Left kidney (tissue), 2 donors: Measurements from ENCODE around the gene VPS33B. TPM values are rescaled to one million over a fixed set of nuclear protein-coding genes. Genes with fewer than 3 reads are reported as not detected.
"Not testable (repeated sequence)": the region's sequence is repeated elsewhere in the genome, so short reads cannot be mapped to it uniquely, and the experiment has no call there.

Source experiments
- DNase-seq: peaks from one replicate; pipeline ENCODE4 v3.0.0-alpha.2; 2013
- polyA plus RNA-seq: library from polyadenylated mRNA; unstranded; fragments of 120-200 nt; gene quantifications from one replicate; pipeline ENCODE4 v1.2.1, GENCODE V29; 2013; ENCODE audit not compliant: insufficient read length

Gene VPS33B
- polyA plus RNA-seq, 1 donor = 20.9 TPM

DNA sequence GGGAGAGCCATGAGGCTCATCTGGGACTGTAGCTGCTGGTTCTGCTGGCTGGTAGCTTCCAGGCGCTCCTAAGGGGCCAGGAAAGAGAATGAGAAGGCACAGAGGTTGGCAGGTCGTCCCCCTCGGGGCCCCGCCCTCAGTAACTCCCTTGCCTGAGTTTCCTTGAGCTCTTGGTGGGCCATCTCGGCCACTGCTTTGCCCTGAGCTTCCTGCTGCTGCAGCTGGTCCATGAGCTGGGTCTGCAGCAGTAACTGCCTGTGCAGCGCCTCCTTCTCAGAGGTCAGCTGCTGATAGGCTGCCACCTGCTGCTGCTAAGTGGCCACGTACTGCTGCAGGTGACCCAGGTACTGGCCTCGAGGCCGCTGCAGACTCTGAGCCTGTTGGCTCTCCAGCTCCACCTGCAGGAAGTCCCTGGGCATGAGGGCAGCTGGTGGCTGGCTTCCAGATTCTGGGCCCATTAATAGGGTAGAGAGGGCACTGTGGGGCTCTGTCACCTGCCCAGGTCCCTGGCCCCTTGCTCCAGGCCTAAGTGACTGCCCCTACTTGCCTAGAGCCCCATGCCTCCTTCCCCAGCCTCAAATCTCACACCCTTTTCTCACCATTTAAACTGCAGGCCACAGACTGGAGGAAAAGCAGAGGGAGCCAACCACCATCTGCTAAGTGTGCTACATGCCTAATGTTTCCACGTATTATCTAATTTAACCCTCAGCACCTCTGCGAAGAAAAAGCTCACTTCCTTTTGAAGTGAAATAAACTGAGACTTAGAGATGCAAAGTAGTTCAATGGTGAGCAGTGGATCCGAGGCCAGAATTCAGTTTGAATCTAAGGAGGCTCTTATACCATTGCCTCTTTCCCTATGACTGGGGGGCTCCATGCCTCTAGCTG, 10.8 kb upstream of the VPS33B start:
- DNase-seq = peak; percentile 42

GRCh38 chr15:91031796-91032195, 9.4 kb upstream of the VPS33B start:
- no peak for DNase-seq

DNA sequence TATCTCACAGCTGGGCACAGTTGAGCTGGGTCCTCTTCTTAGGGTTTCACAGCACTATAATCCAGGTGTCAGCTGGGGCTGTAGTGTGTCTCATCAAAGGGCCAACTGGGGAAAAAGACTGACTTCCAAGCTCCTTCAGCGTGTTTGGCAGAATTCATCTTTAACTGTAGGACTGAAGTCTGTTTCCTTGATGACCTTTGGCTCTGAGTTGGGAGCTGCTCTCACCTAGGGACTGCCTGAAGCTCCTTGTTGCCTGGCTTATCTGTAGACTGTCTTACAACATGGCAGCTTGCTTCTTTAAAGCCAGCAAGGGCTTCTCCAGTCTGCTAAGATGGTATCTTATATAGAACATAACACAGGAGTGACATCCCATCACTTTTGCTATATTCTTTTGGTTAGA, 5.3 kb upstream of the VPS33B start:
- no peak for DNase-seq

DNA sequence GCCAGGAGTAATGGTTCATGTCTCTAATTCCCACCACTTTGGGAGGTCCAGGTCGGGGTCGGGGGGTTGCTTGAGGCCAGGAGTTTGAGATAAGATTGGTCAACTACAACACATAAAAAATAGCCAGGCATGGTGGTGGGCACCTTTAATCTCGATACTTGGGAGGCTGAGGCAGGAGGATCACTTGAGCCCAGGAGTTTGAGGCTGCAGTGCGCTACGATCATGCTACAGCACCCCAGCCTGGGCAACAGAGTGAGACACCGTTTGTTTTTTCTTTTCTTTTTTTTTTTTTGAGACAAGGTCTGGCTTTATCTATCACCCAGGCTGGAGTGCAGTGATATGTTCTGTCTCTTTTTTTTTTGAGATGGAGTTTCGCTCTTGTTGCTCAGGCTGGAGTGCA, 1.3 kb upstream of the VPS33B start:
- no peak for DNase-seq

- no peak for DNase-seq
Measured at GRCh38 chr15:91022832-91023129, 387 bp upstream of the VPS33B start.

DNA sequence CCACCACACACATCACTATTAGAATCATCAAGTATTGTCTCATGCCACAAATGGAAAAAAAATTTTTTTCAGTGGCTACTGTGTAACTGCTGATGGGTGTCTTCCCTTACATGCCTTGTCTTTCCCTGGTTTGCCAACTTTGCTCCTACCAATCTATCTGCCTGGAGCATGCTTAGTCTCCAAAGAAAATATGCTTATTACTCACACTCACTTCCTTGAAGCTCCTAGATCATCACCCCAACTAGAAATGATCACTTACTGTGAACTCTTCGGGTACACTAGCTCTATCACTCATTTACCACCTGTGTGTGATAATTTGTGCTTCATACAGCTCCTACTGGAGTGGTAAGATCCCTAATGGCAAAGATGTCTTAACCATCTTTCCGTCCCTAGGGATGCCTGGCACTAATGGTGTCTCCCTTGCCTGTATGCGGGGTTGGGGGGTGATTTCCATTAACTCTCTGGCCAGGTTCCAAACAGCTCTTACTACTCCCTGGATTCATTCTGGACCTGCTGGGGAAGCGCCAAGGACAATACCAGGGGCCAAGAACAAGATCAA, 799 bp downstream of the VPS33B start:
- DNase-seq = peak; percentile 6

DNA sequence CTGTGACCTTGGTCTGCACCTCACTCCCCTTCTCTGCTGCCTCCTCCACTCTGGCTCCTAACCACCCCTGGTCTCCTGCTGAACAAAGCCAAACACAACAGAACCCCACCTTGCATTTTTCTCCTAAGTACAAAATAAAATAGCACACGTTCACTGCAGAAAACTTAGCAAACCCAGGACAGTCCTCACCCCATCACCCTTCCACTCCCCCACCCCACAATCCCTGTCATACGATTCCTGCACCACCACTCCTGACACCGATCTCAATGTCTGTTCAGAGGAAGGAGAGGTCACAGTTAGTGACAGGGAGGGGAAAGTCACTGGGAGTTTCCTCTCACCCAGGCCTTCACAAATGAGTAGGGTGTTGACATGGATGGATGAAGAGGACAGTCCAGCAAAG, 4.2 kb downstream of the VPS33B start:
- DNase-seq = no peak

DNA sequence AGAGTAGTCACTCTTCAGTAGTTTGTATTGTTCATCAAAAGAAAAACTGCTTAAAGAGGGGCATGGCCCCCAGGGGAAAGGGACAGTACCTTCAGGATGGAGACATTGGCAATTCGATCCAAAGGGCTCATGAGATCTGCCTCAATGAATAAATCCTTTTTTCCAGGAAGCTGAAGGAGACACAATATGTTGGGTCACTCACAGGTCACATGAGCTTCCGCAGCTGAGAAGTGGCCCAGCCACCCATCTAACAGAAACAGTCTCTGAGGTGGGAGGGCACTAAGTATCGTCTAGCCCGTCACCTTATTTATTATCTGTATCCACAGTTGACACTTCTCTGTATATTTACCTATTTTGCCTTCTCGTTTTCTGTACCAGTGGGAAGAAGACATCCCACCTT, 4.7 kb downstream of the VPS33B start:
- peak; percentile 11 for DNase-seq

DNA sequence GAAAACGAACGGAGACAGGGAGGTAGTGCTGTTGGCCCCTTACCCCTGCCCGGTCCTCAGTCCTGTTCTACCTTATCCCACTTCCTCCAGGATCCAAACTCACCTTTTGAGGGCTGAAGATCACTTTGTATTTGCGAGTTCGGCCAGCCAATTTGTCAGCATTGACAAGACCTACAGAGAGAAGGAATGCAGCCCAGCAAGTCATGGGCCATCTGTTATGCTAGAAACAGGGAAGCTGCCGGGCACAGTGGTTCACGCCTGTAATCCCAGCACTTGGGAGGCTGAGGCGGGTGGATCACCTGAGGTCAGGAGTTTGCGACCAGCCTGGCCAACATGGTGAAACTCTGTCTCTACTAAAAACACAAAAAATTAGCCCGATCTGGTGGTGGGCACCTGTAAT, 8.7 kb downstream of the VPS33B start:
- DNase-seq = not testable (repeated sequence)

DNA sequence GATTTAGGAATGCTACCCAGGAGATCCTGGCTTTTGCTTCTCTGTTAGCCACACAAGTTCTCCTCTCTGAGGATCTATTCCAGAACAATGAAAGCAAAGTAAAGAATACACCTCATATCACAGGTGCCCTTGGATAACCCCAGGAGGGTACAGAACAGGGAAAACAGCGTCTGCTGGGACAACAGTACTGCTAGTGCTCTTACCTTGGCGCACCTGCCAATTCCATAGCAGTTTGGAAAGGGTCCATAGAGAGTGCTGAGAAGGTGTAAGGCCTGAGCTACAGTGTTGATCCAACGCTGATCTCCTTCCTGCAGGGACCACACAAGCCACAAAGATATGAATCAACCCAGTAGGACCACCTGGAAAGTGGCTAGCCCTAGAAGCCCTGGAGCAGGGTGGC, 15.1 kb downstream of the VPS33B start:
- DNase-seq = no peak

- no peak for DNase-seq
Measured at GRCh38 chr15:91001209-91001608, 21.2 kb downstream of the VPS33B start.

- no peak for DNase-seq
Measured at GRCh38 chr15:90998737-90999136, 23.7 kb downstream of the VPS33B start.

GRCh38 chr15:90994417-90995311, 27.7 kb downstream of the VPS33B start, which contains the start of gene PRC1:
TSS of gene PRC1 (minus strand) at chr15:90994535. CDS start at chr15:90994417, 118 bp downstream.
- peak; percentile 98 for DNase-seq

DNA sequence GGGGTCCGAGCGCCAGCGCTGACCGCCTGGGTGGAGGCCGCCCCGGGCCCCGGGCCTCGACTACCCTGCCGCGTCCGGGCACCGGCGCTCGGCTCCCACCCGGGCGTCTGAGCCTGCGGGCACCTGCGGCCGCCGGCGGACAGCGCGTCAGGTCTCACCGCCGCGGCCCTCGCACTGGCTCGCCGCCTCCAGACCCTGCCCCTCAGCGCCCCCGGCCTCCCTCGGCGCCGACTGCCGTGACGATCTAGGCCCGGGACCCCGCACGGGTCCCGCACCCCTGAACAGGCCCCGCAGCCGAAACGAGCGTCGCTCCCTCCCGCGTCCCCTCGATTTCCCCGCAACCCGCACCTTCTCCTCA, 28.4 kb downstream of the VPS33B start:
- DNase-seq = no peak

DNA sequence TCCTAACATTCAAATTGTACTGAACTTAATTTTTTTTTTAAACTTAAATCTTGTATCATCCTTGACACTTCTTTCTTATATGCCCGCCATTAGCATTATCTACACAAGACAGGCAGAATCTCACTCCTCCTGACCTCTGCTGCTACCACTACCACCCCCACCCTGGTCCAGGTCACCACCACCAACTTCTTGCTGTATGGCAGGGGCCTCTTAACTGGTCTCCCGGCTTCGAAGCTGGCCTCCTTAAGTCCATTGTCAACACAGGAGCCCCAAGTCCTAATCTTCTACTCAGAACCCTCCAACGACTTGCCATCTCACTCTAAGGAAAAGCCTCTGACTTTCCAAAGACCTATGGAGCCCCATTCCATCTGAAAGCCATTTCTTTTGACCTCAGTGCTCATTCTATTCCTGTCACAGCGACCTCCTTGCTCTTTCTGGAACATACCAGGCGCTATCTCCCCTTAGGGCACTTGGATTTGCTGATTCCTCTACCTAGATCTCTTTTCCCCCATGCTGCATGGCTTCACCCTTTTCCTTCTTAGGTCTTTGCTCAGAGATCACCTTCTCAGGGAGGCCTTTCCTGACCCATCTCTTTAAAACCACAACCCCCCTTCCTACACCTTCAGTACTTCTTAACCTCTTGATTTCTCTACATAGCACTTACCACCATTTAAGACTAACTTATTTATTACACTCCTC, 30.7 kb downstream of the VPS33B start:
- DNase-seq = no peak

DNA sequence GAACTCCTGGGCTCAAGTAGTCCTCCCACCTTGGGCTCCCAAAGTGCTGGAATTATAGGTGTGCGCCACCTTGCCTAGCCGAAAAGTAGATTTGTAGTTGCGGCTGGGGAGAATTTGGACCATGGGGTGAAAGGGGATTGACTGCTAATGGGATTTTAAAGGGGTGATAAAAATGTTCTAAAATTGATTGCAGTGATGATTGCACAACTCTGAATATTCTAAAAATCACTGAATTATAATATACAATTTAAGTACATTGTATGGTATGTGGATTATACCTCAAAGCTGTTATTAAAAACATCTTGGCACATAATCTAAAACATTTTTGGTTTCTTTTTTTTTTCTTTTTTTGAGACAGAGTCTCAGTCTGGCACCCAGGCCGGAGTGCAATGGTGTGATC, 31.9 kb downstream of the VPS33B start:
- DNase-seq = no peak

DNA sequence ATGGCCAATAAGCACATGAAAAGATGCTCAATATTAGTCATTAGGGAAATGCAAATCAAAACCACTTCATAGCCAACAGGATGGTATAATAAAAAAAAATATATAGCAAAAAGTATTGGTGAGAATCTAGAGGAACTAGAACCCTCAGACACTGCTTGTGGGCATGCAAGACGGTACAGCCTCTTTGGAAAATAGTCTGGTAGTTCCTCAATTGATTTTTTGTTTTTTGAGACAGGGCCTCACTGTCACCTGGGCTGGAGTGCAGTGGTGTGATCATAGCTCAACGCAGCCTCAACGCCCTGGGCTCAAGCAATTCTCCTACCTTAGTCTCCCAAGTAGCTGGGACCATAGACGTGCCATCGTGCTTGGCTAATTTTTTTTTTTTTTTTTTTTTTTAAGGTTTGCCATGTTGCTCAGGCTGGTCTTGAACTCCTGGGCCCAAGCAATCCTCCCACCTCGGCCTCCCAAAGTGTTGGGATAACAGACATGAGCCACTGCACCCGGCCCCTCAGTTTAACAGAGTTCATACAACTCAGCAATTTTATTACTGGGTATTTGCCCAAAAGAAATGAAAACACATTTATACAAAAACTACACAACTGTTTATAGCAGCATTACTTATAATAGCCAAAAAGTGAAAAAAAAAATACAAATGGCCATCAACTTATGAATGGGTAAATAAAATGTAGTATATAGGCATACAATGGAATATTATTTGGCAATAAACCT, 33.2 kb downstream of the VPS33B start:
- DNase-seq = no peak

- no peak for DNase-seq
Measured at GRCh38 chr15:90988296-90988695, 34.1 kb downstream of the VPS33B start.

- DNase-seq = no peak
Measured at GRCh38 chr15:90987561-90988141, 34.7 kb downstream of the VPS33B start.

DNA sequence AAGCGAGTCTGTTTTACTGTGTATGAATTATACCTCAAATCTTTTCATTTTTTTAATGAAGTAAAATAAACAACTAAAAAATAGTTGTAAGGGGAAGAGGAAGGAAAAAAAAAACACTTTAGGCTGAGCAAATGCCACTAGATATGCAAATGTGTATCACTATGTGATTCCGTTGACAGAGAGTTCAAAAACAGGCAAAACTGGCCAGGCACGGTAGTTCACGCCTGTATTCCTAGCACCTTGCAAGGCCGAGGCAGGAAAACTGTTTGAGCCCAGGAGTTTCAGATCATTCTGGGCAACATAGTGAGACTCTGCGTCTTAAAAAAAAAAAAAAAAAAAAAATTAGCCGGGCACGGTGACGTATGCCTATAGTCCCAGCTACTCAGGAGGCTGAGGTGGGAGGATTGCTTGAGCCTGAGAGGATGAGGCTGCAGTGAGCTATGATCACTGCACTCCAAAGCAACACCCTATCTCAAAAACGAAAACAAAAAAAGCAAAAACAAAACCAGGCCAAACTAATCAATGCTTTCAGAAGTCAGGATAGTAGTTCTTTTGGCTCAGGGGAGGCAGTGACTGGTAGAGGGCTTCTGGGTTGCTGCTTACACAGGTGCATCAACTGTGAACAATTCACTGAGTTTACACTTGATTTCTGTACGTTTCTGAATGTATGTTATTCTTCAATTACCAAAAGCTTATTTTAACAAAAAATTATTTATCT, 35.4 kb downstream of the VPS33B start:
- no peak for DNase-seq

DNA sequence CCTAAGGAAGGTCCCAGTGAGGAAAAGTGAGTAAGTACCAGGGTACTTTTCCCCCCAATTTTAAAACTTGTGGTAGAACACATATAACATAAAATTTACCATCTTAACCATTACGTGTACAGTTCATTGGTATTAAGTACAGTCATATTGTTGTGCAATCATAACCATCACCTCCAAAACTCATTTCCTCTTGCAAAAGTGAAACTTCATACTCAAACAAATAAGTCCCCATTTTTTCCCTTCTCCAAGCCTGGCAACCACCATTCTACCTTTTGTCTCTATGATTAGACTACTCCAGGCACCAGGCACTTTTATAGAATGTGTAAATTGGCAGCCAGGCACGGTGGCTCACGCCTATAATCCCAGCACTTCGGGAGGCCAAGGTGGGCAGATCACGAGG, 40.3 kb downstream of the VPS33B start:
- no peak for DNase-seq
